Upper lobe of left lung (tissue), 6 donors: ENCODE measurements around the gene PADI1. TPM values are rescaled to one million over a fixed set of nuclear protein-coding genes. Genes with fewer than 3 reads are reported as not detected.

Source experiments
- ATAC-seq, 2 donors: fragments of 200-7000 bp; cut with Tn5 transposase; one replicate each; pipeline ENCODE4 v1.9.1; 2022; ENCODE audit warnings: mild to moderate bottlenecking in 2 of 2, moderate library complexity in 2 of 2; ENCODE audit not compliant: low FRiP score in 2 of 2
- DNase-seq, 2 donors: peaks; one replicate each; pipeline ENCODE4 v3.0.0-alpha.2; 2019 to 2020
- H3K27ac ChIP-seq, 4 donors: fragments of 200-600 bp; sonication (generic); one replicate each; pipeline ENCODE4 v1.5.1; 2016 to 2019
- H3K27me3 ChIP-seq, 4 donors: fragments of 200-600 bp; sonication (generic); one replicate each; pipeline ENCODE4 v1.5.1; 2017 to 2019
- H3K36me3 ChIP-seq, 4 donors: fragments of 200-600 bp; sonication (generic); one replicate each; pipeline ENCODE4 v1.5.1; 2016 to 2019
- H3K4me1 ChIP-seq, 4 donors: fragments of 200-600 bp; sonication (generic); one replicate each; pipeline ENCODE4 v1.5.1; 2018 to 2019
- H3K4me3 ChIP-seq, 4 donors: fragments of 200-600 bp; sonication (generic); one replicate each; pipeline ENCODE4 v1.5.1; 2017 to 2019; ENCODE audit warnings: mild to moderate bottlenecking in 2 of 4, moderate library complexity in 1 of 4
- H3K9me3 ChIP-seq, 4 donors: fragments of 200-600 bp; sonication (generic); one replicate each; pipeline ENCODE4 v1.5.1; 2018 to 2019
- EP300 ChIP-seq, 4 donors: sonication (generic); formaldehyde crosslinking; IDR thresholded peaks; one replicate each; pipeline ENCODE4 v1.5.1; 2017; ENCODE audit warnings: antibody characterized with exemption in 4 of 4, control low read depth in 2 of 4
- POLR2A ChIP-seq, 4 donors: fragments of 450-650 bp; IDR thresholded peaks; one replicate each; pipeline ENCODE4 v1.5.1; 2016 to 2017; ENCODE audit warnings: antibody characterized with exemption in 4 of 4, mild to moderate bottlenecking in 2 of 4
- POLR2AphosphoS5 ChIP-seq, 2 donors: sonication (generic); formaldehyde crosslinking; IDR thresholded peaks; one replicate each; pipeline ENCODE4 v1.5.1; 2017; ENCODE audit warnings: antibody characterized with exemption in 2 of 2
- WGBS, 2 donors: methylation state at CpG; one replicate each; pipeline ENCODE4 v1.1.5; 2017 to 2018; 5-methylcytosine and 5-hydroxymethylcytosine counted together
- small RNA-seq, 4 donors: library from RNA; depleted of rRNA; stranded (forward); fragments of <200 nt; gene quantifications; one replicate each; pipeline ENCODE3, GENCODE V24; 2016
- total RNA-seq, 6 donors: library from RNA; depleted of rRNA in 4 of 6; stranded (reverse); fragments of >200 nt in 4 of 6; gene quantifications; one replicate each; pipeline versions ENCODE4 v1.1.0 to v1.2.1, GENCODE V29; 2016 to 2021
- TF ChIP-seq, protein P1 (sequence below), 6 experiments: fragments of 450-650 bp in 4 of 6; fragments of 200-600 bp in 2 of 6; sonication (generic) in 2 of 6; IDR thresholded peaks; one replicate each; pipeline ENCODE4 v1.5.1; 2016 to 2019; ENCODE audit warnings: antibody characterized with exemption in 6 of 6
- donor health status: DM: no; HTN: no; CAD: no; lungs with moderate emphysema.
- donor health status: DM: no; HTN: yes; CAD: no; lungs with severe emphysema.

The PADI1 gene
- total RNA-seq, 6 donors from 2014 or later, result not detected

GRCh38 chr1:17290553-17290952 is 85.6 kb downstream of the PADI1 start:
- Histone ChIP-seq H3K4me3 (no peak overlapping the region), H3K4me1 (no peaks in the 10 kb centered on the region), H3K27me3 (no peaks in the 10 kb centered on the region), H3K27ac (no peak overlapping the region), H3K36me3 (no peaks in the 10 kb centered on the region), H3K9me3 (no peaks in the 10 kb centered on the region)
- no peak for DNase-seq
- 81 to 87% methylated on average over 3 of the region's 3 CpGs for WGBS, 2 donors
- no peak for ATAC-seq
- TF ChIP-seq EP300 (IDR thresholded peaks at IDR 0.05) (no peak), POLR2AphosphoS5 (IDR thresholded peaks at IDR 0.05) (no peak), POLR2A (IDR thresholded peaks at IDR 0.05) (no peak)
- TF ChIP-seq, protein P1, sequence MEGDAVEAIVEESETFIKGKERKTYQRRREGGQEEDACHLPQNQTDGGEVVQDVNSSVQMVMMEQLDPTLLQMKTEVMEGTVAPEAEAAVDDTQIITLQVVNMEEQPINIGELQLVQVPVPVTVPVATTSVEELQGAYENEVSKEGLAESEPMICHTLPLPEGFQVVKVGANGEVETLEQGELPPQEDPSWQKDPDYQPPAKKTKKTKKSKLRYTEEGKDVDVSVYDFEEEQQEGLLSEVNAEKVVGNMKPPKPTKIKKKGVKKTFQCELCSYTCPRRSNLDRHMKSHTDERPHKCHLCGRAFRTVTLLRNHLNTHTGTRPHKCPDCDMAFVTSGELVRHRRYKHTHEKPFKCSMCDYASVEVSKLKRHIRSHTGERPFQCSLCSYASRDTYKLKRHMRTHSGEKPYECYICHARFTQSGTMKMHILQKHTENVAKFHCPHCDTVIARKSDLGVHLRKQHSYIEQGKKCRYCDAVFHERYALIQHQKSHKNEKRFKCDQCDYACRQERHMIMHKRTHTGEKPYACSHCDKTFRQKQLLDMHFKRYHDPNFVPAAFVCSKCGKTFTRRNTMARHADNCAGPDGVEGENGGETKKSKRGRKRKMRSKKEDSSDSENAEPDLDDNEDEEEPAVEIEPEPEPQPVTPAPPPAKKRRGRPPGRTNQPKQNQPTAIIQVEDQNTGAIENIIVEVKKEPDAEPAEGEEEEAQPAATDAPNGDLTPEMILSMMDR (IDR thresholded peaks at IDR 0.05), result no peak

DNA sequence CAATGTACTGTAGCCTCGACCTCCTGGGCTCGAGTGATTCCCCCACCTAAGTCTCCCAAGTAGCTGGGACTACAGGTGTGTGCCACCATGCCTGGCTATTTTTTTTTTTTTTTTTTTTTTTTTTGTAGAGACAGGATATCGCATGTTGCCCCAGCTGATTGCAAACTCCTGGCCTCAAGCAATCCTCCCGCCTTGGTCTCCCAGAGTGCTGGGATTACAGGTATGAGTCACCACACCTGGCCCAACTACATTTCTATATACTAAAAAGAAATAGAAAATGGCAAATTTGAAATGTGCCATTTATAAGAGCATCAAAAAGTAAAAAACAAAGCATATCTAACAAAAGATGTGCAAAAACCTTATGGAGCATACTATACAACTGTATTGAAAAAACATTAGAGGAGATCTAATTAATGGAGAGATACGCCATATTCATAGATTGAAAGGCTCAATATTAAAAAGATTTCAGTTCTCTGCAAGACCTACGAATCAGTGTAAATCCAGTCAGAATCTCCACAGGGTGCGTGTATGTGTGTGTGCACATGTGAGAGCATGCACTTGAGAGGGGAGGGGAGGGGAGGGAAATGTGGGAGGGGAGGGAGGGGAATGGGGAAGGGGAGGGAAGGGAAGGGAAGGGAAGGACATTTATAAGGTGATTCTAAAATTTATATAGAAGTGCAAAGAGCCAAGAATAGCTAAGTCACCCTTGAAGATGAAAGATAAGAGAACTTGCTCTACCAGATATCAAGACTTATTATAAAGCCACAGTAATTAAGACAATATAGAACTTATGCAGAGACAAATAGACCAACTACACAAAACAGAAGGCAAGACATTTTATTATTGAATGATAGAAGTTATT is 87.6 kb downstream of the PADI1 start:
- Histone ChIP-seq H3K36me3 (no peaks in the 10 kb centered on the region), H3K4me3 (no peak overlapping the region), H3K27ac (no peak overlapping the region), H3K4me1 (no peaks in the 10 kb centered on the region), H3K27me3 (no peaks in the 10 kb centered on the region), H3K9me3 (no peaks in the 10 kb centered on the region)
- DNase-seq (no peak), ATAC-seq (no peak)
- no peak for TF ChIP-seq POLR2A (IDR thresholded peaks at IDR 0.05)
- no peak for TF ChIP-seq EP300 (IDR thresholded peaks at IDR 0.05)
- no peak for TF ChIP-seq POLR2AphosphoS5 (IDR thresholded peaks at IDR 0.05)
- TF ChIP-seq, protein P1 (IDR thresholded peaks at IDR 0.05), result no peak
- WGBS, 2 donors, result 57 to 61% methylated on average over 7 of the region's 7 CpGs

DNA sequence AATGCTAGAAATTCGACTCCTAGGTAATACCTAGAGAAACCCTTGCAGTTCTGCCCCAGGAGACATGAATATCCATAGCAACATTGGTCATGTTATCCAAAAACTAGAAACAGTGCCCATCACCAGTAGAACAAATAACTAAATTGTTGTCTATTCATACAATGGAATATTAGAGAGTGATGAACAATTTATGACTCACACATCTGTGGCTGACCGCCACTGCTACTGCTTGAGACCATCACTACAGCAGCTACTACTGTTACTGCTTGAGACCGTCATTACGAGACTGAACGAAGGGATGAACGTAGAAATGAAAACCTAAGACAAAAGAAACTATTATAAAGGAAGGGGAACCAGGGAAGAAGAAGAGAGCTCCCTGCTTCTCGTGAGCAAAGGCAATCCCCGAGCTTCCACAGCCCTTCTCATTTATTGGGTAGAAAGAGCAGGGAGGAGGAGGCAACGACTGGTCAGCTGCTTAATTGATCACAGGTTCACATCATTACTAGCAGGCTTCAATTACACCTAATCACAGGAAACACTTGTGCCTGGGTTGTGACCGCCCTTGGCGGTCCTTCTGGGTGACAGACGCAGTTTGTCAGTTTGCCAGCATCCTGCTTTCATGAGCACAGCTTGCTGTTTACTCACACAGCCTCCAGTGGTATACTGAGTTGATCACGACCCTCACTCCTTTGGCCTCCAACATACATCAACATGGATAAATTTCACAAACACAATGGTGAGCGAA is 88.9 kb downstream of the PADI1 start:
- DNase-seq (no peak), ATAC-seq (no peak)
- no peak overlapping the region for H3K4me3 ChIP-seq
- no peak for TF ChIP-seq EP300 (IDR thresholded peaks at IDR 0.05)
- TF ChIP-seq, protein P1 (IDR thresholded peaks at IDR 0.05), result no peak
- TF ChIP-seq POLR2A (IDR thresholded peaks at IDR 0.05), result no peak
- no peak for TF ChIP-seq POLR2AphosphoS5 (IDR thresholded peaks at IDR 0.05)
- H3K27ac ChIP-seq, result no peak overlapping the region
- no peaks in the 10 kb centered on the region for H3K9me3 ChIP-seq
- H3K36me3 ChIP-seq, result no peaks in the 10 kb centered on the region
- H3K27me3 ChIP-seq, result no peaks in the 10 kb centered on the region
- no peaks in the 10 kb centered on the region for H3K4me1 ChIP-seq
- 47 to 57% methylated on average over 14 of the region's 14 CpGs for WGBS, 2 donors

GRCh38 chr1:17295292-17295691 is 90.4 kb downstream of the PADI1 start:
- H3K27me3 ChIP-seq, result no peaks in the 10 kb centered on the region
- DNase-seq, result peak in 1 of 2 donors; percentile 49
- H3K4me3 ChIP-seq, result no peak overlapping the region
- TF ChIP-seq POLR2A (IDR thresholded peaks at IDR 0.05) (no peak), EP300 (IDR thresholded peaks at IDR 0.05) (no peak), POLR2AphosphoS5 (IDR thresholded peaks at IDR 0.05) (no peak)
- TF ChIP-seq, protein P1 (IDR thresholded peaks at IDR 0.05), result no peak
- H3K9me3 ChIP-seq, result no peaks in the 10 kb centered on the region
- no peak for ATAC-seq
- no peaks in the 10 kb centered on the region for H3K4me1 ChIP-seq
- H3K36me3 ChIP-seq, result no peaks in the 10 kb centered on the region
- 61 to 81% methylated on average over 4 of the region's 4 CpGs for WGBS, 2 donors
- no peak overlapping the region for H3K27ac ChIP-seq

Small RNA genes lying within 50 kb of the gene (small RNA-seq; reads per million reads assigned to genes)
- gene MIR3972, result 0 reads per million in 4 donors

Other genes with a start within 250 kb of the PADI1 start
- gene MFAP2, start 224.5 kb upstream of the PADI1 start, total RNA-seq, result 10 to 100 TPM in 2 of 6 donors, 1 to 10 TPM in 4; 2.1 to 21.7 (median 7.2) TPM
- 100 to 1,000 TPM in 1 of 6 donors, 10 to 100 TPM in 5; 39.2 to 110 (median 66.5) TPM for gene ATP13A2, start 193.2 kb upstream of the PADI1 start, total RNA-seq
- 10 to 100 TPM; 37.7 to 98.7 (median 74.8) TPM for gene SDHB, start 151.1 kb upstream of the PADI1 start, total RNA-seq
- 10 to 100 TPM in 2 of 6 donors, 1 to 10 TPM in 4; 1.9 to 25.2 (median 4.9) TPM for gene PADI2, start 85.7 kb upstream of the PADI1 start, total RNA-seq
- not detected for gene PADI3, start 44.0 kb downstream of the PADI1 start, total RNA-seq
- gene PADI4, start 103.1 kb downstream of the PADI1 start, total RNA-seq, result 10 to 100 TPM in 1 of 6 donors, 1 to 10 TPM in 5; 2.7 to 32.3 (median 9.0) TPM
- not detected for gene PADI6, start 167.1 kb downstream of the PADI1 start, total RNA-seq
- 10 to 100 TPM; 32.1 to 66.2 (median 47.7) TPM for gene RCC2, start 234.5 kb downstream of the PADI1 start, total RNA-seq